Prostate gland (tissue), 2 donors: ENCODE data around the gene TYK2. TPM values are rescaled to one million over a fixed set of nuclear protein-coding genes. Genes with fewer than 3 reads are reported as not detected.
A peak's percentile ranks its signal among the peaks of the same experiment; 100 is the strongest.

Source experiments
- DNase-seq: peaks from one replicate; pipeline ENCODE4 v3.0.0-alpha.2; 2019; ENCODE audit warnings: low spot score
- H3K27ac ChIP-seq, 2 donors: fragments of 200-600 bp; sonication (generic); 2 replicates each; pipeline ENCODE4 v1.5.1; 2017 to 2019
- H3K27me3 ChIP-seq: fragments of 200-600 bp; sonication (generic); replicated peaks from 2 replicates; pipeline ENCODE4 v1.5.1; 2019; ENCODE audit not compliant: insufficient read depth
- H3K36me3 ChIP-seq, 2 donors: fragments of 200-600 bp; sonication (generic); 1 replicate in 1 of 2; 2 replicates in 1 of 2; pipeline versions ENCODE4 v1.5.1 to v1.8.1; 2017 to 2019
- H3K4me1 ChIP-seq: fragments of 200-600 bp; sonication (generic); replicated peaks from 2 replicates; pipeline ENCODE4 v1.5.1; 2019
- H3K4me3 ChIP-seq, 2 donors: fragments of 200-600 bp; sonication (generic); 2 replicates each; pipeline ENCODE4 v1.5.1; 2017 to 2019
- H3K9me3 ChIP-seq: fragments of 200-600 bp; sonication (generic); 2 replicates; pipeline ENCODE4 v1.5.1; 2017
- POLR2A ChIP-seq: fragments of 450-650 bp; IDR thresholded peaks from one replicate; pipeline ENCODE4 v1.6.1; 2016; ENCODE audit warnings: antibody characterized with exemption, mild to moderate bottlenecking
- POLR2AphosphoS5 ChIP-seq: sonication (generic); formaldehyde crosslinking; IDR thresholded peaks from one replicate; pipeline ENCODE4 v1.6.1; 2017; ENCODE audit warnings: antibody characterized with exemption
- WGBS: methylation state at CpG from one replicate; pipeline ENCODE4 v1.1.5; 2018; 5-methylcytosine and 5-hydroxymethylcytosine counted together
- intact Hi-C: fragments of 100-400 bp; cut with DNase I; formaldehyde crosslinking; loops from one replicate; pipeline ENCODE4 v1.14.2; 2022
- total RNA-seq, 2 donors: library from RNA; depleted of rRNA; stranded (reverse); fragments of >200 nt; gene quantifications; one replicate each; pipeline ENCODE4 v1.1.0, GENCODE V29; 2016
- TF ChIP-seq, protein P1 (sequence below), 4 experiments: fragments of 200-600 bp in 2 of 4; fragments of 450-650 bp in 2 of 4; sonication (generic) in 2 of 4; IDR thresholded peaks; 1 replicate in 3 of 4; 2 replicates in 1 of 4; pipeline ENCODE4 v1.5.1; 2016 to 2019; ENCODE audit warnings: antibody characterized with exemption in 4 of 4, mild to moderate bottlenecking in 2 of 4, moderate library complexity in 2 of 4

TYK2 gene
- total RNA-seq, 2 donors from 2014 or later = 90.8 to 161 TPM

DNA sequence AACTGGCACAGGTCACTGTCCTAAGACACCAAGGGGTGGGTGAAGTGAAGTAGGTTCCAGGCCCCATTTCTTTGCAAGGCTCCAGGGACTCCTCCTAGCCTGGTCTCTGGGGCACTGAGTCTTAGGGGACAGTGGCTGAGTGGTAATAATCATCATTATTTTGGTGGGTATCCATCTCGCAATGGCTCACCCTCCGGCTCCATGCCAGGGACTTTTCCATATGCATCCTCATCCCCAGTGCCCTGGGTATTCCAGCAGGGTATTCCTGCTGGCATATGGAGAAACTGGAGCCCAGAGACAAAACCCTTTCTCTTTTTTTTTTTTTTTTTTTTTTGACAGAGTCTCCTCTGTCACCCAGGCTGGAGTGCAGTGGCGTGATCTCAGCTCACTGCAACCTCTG, 42.5 kb upstream of the TYK2 start:
- Histone ChIP-seq H3K27me3 (peaks cover 26% of the 10 kb centered on the region), H3K4me1 (peaks cover 13% of the 10 kb centered on the region)

DNA sequence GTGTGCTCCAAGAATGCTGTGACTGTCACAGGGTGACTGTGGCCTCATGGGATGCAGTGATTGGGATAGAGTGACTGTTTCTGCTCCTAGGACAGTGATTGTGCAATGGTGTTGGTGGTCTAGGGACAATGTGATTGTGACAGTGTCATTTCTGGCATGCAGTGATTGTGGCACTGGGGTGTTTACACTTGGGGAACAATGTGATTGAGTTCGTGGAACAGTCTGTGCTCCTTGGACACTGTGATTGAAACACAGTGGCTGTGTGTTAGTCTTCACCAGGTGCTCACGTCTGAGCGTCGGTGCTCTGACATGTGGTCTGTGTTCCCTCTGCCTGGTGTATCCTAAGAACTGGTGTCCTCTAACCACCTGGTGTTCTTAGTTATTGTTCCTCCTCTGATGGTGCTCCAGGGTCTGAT, 41.7 kb upstream of the TYK2 start:
- H3K27ac ChIP-seq = no peak overlapping the region
- no peaks in the 10 kb centered on the region for H3K36me3 ChIP-seq
- intact Hi-C loops = no loop called here
- peaks cover 30% of the 10 kb centered on the region for H3K27me3 ChIP-seq
- peaks cover 13% of the 10 kb centered on the region for H3K4me1 ChIP-seq
- no peaks in the 10 kb centered on the region for H3K9me3 ChIP-seq
- H3K4me3 ChIP-seq = no peak overlapping the region
- 22% methylated on average over 4 of the region's 4 CpGs for WGBS
- DNase-seq = no peak
- TF ChIP-seq, protein P1, sequence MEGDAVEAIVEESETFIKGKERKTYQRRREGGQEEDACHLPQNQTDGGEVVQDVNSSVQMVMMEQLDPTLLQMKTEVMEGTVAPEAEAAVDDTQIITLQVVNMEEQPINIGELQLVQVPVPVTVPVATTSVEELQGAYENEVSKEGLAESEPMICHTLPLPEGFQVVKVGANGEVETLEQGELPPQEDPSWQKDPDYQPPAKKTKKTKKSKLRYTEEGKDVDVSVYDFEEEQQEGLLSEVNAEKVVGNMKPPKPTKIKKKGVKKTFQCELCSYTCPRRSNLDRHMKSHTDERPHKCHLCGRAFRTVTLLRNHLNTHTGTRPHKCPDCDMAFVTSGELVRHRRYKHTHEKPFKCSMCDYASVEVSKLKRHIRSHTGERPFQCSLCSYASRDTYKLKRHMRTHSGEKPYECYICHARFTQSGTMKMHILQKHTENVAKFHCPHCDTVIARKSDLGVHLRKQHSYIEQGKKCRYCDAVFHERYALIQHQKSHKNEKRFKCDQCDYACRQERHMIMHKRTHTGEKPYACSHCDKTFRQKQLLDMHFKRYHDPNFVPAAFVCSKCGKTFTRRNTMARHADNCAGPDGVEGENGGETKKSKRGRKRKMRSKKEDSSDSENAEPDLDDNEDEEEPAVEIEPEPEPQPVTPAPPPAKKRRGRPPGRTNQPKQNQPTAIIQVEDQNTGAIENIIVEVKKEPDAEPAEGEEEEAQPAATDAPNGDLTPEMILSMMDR (IDR thresholded peaks at IDR 0.05) = no peak
- TF ChIP-seq POLR2AphosphoS5 (peak; percentile 19), POLR2A (no peak)

More for the DNA sequence above, 42.5 kb upstream of the TYK2 start:
- intact Hi-C loops = no loop called here
- Histone ChIP-seq H3K4me3 (no peak overlapping the region), H3K9me3 (no peaks in the 10 kb centered on the region), H3K36me3 (no peaks in the 10 kb centered on the region), H3K27ac (no peak overlapping the region)
- TF ChIP-seq POLR2AphosphoS5 (no peak), POLR2A (no peak)
- TF ChIP-seq, protein P1 (IDR thresholded peaks at IDR 0.05) = no peak
- DNase-seq = no peak
- WGBS = 74% methylated on average over 3 of the region's 3 CpGs

DNA sequence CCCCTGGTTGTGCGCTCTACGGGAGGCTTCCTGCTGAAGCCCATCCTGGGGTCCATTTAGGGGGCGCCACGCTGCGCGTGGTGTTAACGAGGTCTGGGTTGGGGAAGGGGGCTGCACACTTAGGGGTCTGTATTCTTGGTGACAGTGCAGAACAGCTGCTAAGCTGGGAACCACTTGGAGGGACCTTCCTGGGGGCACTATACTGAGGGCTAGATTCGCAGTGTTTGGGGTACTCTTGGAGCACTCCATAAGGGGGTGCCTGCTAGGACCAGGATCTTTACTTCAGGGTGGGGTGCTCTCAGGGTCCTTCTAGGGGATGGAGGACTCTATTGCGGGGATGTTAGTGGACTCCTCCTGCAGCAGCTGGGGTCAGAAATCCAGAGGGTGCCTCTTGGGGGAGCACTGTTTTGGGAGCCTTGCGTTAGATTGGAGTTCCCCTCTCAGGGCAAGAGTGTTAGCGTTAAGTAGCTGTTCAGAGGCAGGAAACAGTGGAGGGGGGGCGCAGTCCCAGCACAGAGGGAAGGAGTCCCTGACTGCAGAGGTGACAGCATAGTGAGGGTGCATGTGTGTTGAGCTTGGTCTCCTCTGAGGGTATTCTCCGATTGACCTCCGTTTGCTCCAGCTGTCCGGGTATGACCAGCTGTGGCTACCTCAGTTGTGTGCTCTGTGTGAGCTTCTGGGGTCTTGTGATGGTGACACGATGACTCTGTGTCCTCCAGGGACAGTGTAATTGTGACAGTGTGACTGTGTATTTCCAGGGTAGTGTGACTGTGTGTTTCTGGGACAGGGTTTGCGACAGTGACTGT, 41.1 kb upstream of the TYK2 start:
- TF ChIP-seq POLR2AphosphoS5 (no peak), POLR2A (no peak)
- TF ChIP-seq, protein P1 (IDR thresholded peaks at IDR 0.05) = no peak
- intact Hi-C loops = no loop called here
- no peak for DNase-seq
- Histone ChIP-seq H3K4me1 (peaks cover 13% of the 10 kb centered on the region), H3K9me3 (no peaks in the 10 kb centered on the region), H3K4me3 (no peak overlapping the region), H3K27ac (no peak overlapping the region), H3K27me3 (peaks cover 30% of the 10 kb centered on the region), H3K36me3 (no peaks in the 10 kb centered on the region)
- WGBS = 23% methylated on average over 13 of the region's 17 CpGs

DNA sequence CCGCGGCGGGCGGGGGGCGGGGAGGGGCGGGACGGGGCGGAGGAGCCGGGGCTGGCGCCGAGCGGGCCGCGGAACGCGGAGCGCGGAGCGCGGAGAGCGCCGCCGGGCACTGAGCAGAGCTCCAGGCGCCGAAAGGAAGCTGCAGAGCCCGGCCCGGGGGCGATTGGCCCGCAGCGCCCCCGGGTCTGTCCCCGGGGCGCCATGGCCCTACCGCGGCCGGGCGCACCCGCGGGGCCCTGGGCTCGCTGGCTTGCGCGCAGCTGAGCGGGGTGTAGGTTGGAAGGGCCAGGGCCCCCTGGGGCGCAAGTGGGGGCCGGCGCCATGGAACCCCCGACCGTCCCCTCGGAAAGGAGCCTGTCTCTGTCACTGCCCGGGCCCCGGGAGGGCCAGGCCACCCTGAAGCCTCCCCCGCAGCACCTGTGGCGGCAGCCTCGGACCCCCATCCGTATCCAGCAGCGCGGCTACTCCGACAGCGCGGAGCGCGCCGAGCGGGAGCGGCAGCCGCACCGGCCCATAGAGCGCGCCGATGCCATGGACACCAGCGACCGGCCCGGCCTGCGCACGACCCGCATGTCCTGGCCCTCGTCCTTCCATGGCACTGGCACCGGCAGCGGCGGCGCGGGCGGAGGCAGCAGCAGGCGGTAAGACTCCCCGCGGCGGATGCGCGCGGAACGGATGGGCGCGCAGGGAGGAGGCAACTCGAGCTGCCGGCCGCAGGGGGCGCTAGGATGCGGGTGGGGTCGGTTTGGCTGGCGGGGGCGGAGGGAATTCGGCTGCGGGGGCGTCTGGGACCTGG, 40.3 kb upstream of the TYK2 start, which contains the start of gene PDE4A:
Gene PDE4A, plus strand, starts transcription at position 95 of the 796 bp plus-strand sequence. Its CDS starts 227 bp downstream, at position 322.
- TF ChIP-seq POLR2AphosphoS5 (no peak), POLR2A (no peak)
- TF ChIP-seq, protein P1 (IDR thresholded peaks at IDR 0.05) = no peak
- H3K4me3 ChIP-seq = peak within 1 kb of the TSS in 1 of 2 donors; percentile 8
- no peak for DNase-seq
- no peaks in the 10 kb centered on the region for H3K36me3 ChIP-seq
- peaks cover 30% of the 10 kb centered on the region for H3K27me3 ChIP-seq
- H3K27ac ChIP-seq = no peak within 1 kb of the TSS
- intact Hi-C loops = no loop called here
- 1% methylated on average over 37 of the region's 104 CpGs for WGBS
- H3K4me1 ChIP-seq = peaks cover 13% of the 10 kb centered on the region
- H3K9me3 ChIP-seq = no peaks in the 10 kb centered on the region
